GM21360 (cell line): ENCODE measurements around the gene DPT.
"Not testable (repeated sequence)": the region's sequence is repeated elsewhere in the genome, so short reads cannot be mapped to it uniquely, and the experiment has no call there.

Experiments used
- ATAC-seq: cut with Tn5 transposase; IDR thresholded peaks from one replicate; pipeline ENCODE4 v1.9.1; 2021; ENCODE audit warnings: mild to moderate bottlenecking, moderate library complexity; ENCODE audit not compliant: unreplicated experiment

Gene DPT

DNA sequence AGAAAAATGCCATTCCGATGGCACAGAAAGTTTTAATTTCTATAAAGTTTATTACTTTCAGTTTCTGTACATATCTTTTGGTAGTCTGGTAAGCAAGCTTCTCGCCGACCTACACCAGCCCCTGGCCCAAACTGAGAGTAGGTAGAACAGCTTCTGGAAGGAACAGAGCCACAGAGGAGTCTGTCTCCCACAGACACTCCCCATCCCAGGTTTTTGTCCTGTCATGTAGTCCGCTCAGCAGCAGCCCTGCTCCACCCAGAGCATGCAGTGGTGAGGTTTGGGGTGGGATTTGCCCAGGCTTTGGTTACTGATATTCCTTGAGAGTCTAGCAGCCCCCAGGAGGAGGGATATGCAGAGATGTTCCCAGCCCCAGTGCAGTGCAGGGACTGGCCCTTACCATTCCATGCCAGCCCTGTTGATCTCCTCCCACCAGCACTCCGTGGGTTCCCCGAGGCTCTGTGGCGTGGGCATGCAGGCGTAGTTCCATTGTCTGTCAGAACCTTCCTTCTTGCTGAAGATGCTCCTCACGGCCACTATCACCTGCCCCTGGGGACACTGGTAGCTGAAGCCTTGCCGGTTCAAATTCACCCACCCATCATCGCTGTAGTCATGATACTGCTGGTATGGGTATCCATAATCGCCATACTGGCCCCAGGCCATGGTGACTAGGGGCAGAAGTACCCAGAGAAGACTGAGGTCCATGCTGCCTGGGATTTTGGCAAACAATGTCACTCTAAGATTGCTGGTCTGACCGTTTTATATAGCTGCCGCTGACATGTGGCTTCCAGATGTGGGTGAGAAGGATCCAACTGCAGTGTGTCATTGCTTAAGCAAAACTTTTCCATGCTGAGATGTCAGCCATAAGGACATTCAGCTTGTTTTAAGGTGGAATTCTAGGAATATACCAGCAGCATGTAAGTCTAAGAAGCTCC is at the start of gene DPT:
TSS of gene DPT (minus strand) at position 734 of the 932 bp plus-strand sequence. CDS start at position 702, 32 bp downstream.
- no peak for ATAC-seq

DNA sequence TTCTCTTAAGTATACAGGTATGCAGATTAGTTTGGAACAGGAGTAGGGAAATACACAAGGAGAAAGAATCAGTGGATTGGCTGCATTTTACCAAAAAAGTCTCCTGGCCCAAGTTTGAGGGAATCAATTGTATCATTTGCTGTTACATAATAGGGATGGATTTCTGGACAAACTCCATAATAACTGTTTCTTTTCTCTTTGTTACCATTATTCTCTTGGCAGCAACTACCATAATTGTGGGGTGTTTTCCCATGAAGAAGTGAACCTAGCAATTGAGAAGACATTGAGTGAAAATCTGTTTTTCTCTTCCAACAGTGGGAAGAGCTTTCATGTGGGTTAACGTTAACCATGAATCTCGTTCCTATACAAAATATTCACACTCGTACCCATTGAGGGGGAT is 46.4 kb upstream of the DPT start:
- ATAC-seq: no peak

DNA sequence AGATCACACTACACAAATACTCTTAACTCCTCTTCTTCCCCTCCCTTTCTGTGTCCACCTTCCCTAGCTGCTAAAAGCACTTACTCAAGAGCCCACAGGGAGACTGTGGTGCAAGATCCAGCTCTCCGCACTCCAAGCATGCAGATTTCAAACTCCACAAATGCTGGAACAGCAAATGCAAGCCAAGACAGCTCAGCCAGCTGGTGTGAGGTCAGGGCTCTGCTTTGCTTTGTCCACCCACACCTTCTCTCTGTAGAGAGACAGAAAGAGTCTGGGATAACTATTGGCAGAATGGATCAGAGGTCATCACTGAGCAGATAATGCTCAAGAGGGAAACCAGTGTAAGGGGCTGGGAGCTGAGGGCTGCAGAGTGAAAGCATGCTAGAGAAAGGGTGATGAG is 45.2 kb upstream of the DPT start:
- no peak for ATAC-seq

DNA sequence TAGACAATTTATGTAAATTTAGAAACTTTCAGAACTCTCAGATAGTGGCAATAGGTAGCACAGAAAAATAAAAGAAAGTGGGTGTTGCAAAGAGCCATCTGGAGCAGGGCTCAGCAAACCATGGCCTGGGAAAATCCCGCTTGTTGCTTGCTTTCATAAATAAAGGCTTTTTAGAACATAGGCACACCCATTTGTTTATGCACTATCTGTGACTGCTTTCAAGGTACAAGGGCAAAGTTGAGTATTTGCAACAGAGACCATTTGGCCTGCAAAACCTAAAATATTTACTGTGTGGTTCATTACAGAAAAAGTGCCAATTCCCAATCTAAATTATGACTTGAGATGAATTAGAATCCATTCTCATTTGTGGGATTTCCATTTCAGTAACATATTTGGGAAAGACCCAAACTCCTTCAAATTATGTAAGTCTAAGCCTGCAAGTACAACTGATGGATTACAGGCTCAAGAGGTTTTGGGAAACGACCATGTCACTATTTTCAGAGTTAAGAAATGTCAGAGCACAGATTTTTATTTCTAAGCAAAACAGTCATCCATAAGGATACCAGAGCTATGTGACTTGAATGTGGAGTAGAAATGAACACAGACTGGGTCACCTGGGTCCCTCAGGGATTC is 43.5 kb upstream of the DPT start:
- ATAC-seq: no peak

DNA sequence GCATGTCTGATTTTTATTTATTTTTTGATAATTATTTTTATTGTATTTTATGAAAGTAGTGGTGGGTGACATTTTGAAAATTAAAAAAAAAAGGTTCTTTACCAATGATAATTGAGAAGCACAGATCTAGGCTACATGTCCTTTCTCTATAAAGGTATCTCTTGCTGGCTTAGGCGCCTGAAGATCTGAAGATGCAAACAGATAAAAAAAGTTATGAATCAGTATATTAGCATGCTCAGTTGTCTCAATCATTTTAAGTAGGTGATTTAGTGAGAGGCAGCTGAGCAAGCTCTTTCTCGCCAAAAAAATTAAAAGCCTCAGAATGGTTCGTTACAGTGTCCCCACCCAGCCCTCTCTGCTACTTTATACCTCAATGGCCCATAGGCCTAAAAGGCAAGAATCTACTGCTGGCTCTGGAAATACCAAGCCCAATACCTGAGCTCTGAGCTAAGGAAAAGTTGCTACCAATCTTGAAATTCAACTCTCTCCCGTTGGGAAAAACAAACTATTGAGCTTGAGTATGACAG is 42.2 kb upstream of the DPT start:
- ATAC-seq: no peak

- not testable (repeated sequence) for ATAC-seq
These were observed 40.9 kb upstream of the DPT start for GRCh38 chr1:168769893-168770292.

DNA sequence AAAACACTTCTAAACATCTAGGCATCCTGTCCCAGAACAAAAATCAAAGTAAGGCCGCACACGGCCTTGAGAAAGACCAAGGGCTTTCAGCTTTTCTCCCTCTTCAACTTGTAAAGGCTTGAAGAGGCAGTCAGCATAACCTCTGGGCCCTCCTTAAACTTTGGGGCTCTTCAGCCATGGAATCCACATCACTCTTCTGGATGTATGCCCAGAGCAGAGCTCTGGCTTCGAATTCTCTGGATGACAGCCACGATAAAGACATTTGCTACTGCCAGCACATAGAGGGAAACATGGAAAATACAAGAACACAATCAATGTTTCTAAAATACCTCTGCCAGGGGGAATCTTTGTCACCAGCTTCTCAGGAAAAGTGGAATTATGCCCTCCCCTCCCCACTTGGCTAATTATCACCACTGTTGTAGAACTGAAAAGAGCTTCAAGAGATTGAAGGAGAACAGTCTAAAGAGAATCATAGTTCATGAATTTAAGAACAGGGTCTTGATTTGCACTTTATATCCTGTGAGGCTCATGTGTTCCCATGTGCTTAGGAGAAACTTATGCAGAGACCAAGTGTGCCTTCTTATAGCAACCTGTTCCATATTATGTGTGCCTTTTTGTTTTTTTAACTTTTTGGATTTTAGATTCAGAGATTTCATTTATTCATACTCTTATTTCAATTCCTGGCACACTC is 39.0 kb upstream of the DPT start:
- no peak for ATAC-seq

GRCh38 chr1:168766568-168766967 is 37.6 kb upstream of the DPT start:
- no peak for ATAC-seq

DNA sequence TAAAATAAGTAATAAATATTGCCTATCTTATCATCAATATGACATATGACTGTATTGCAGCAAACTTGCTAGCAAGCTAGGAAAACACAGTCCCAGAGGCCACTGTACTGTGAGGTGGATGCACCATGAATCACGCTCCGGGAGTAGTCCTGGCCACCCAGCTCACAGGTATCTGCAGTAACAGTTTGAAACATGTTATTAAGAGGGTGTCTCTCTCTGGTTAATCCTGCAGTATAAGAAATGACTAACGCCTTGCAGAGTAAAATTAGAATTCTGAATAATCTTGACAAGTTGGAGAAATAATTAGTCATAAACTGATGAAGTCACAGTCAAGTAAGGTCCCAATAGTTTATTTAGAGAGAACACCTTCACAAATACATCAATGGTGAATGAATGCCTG is 34.0 kb upstream of the DPT start:
- ATAC-seq: no peak

GRCh38 chr1:168762473-168762872 is 33.5 kb upstream of the DPT start:
- no peak for ATAC-seq

GRCh38 chr1:168760781-168761180 is 31.8 kb upstream of the DPT start:
- ATAC-seq: no peak

- ATAC-seq: no peak
These were observed 31.2 kb upstream of the DPT start for GRCh38 chr1:168760241-168760640.

DNA sequence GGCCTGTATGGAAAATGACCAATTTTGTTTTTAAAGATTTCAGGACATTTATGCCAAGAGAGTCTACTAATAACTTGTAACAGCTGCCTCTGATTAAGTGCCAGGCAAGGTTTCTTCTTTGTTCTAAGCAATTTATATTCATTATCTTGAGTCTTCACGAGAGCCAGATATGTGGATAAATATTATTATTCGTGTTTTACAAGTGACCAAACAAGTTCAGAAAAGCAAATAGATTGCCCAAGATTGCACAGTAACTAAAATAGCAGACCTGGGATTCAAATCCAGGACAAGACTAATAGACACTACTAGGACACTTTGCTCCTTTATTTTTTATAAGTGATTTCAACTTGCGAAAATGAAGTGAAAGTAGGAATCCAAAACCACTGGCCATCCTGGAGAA is 30.1 kb upstream of the DPT start:
- no peak for ATAC-seq

DNA sequence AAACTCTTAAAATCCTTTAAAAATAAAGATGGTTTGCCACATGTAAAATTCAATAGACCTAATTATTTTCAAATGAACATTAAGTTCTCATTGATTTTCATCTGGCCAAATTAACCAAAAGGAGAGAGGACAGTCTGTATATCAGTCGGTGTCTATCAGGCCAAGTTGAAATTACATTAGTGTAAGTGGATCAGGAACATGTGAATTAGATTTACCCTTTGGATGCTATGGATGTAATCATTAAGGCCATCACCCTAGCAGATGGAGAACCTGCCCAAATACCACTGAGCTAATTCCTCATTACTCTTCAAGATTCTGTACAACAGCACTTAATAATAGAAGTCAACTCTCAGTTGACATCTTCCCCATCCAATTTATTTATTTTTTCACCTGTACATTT is 29.5 kb upstream of the DPT start:
- no peak for ATAC-seq

- ATAC-seq: no peak
These were observed 26.9 kb upstream of the DPT start for GRCh38 chr1:168755800-168756418.

GRCh38 chr1:168752171-168752832 is 23.3 kb upstream of the DPT start:
- ATAC-seq: no peak

DNA sequence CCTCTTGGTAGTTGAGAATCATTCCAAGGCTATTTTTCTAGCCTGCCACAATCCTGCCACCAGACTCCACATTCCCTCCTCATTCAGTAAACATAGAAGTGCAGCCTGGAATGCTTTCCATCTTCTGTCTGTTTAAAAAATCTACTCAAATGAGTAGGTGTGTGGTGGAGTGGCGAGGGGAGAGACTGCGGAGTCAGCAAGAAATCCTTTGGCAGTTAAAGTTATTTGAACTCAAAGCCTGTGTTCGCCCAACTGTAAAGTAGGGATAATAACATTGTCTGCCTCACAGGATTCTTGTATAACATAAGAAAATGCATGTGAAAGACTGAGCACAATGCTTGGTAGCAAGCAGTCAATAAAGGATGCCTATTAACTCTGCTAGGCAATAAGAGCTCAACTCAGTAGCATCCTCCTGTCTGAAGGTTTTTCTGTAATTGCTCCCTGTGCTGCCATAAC is 22.2 kb upstream of the DPT start:
- no peak for ATAC-seq

DNA sequence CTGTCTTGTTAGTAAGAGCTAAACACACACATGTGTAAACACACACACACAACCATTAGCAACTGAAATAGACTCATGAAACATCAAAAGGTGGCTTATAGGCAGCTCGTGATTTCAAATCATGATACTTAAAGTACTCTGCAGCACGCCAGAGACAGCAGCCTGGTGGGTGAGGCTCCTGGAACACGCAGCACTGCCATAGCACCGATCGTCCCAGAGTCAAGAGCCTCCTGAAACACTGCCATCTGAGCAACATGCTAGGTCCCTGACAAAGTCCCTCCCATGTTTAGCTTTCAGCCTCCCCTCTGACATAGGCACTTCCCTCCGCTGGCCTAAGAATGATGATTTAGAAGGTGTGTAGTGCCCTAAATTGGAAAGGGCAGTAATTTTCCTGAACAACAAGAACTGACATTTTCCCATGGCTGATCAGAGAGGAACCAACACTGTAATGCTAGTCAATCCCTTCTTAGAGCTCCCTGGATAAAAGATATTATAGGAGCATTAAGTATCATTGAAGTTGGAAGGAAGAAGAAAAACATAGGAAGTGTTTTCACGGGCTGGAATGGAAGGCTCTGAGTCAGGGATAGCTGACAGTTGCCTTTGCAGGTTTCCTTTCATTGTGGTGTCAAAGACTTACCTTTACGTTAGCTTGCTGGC is 14.1 kb upstream of the DPT start:
- no peak for ATAC-seq

- no peak for ATAC-seq
These were observed 13.4 kb upstream of the DPT start for GRCh38 chr1:168742386-168742785.

GRCh38 chr1:168739908-168740307 is 10.9 kb upstream of the DPT start:
- ATAC-seq: no peak
